ENCODE data around the gene MAST4.

Gene MAST4

DNA sequence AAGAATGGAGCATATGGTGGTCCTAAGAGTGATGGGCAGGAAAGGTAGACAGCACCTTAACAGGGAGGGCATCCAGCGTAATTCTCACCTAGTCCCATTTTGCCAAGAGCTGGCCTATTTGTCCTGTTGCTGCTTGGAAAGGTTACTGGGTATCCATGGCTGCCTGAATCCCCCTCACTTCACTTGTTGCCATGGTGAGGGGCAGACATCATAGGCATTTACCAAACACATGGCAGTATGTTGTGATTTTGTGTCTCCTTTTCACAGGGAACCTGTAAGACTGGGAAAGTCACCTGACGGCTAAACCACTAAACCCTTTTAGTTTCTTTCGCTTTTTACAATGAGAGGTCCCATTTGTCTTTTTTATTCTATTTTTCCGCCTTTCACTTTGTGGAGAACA lies 373.3 kb downstream of the MAST4 start:
- no peak for DNase-seq

DNA sequence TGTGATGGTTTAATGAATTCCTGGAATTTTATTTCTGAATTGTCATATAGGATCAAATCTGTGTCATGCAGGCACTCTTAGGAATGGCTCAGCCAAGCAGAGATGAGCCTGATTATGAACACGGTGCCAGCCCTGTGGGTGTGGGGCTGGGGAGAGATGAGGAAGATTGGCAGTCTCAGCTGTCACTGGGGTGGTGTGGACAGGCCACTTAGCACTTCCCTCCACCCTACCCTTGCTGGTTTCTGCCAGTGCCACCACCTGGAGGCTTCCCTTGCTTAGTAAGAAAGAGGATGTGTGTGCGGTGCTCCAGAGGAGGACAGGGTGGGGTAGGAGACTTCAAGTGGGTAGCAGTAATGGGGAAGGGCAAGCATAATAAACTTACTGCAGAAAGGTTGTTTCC lies 373.8 kb downstream of the MAST4 start:
- DNase-seq: no peak

GRCh38 chr5:66972004-66972403 lies 375.8 kb downstream of the MAST4 start:
- DNase-seq: no peak

- DNase-seq: no peak
Observed at GRCh38 chr5:66974256-66974655, 378.1 kb downstream of the MAST4 start.

DNA sequence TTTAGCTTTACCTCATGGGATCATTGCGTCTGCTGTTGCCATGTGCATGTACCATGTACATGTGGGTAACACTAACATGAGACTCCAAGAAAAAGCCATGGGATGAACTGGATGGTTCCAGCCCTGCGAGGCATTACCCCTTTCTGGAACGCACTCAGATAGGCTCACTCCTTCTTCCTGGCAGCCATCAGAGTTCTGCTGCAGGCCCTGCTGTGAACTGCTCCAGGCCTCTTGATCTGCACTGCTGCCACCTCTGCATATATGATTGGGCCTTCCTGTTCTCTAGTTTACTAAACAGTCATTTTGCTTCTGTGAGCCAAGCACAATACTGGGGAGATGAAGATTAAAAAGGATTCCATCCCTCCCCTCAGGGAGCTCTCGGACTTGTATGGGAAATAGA lies 379.9 kb downstream of the MAST4 start:
- no peak for DNase-seq

DNA sequence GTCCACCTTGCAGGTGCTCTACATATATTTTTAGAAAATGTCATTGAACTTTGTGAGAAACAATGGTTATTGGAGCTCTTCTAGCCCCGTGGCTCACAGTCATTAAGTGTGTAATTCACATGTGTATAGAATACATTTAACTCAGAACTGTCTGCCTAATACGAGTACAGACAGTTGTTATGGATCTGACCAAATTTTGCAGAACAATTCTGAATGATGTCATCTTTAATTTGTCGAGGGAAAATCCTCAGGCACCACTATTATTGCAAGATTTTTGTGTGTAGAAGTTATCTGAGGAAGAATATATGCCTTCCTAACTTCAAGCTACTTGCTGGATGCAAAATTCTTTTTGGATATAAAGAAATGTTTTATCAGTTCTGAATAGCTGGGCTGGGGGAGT lies 383.5 kb downstream of the MAST4 start:
- DNase-seq: no peak

DNA sequence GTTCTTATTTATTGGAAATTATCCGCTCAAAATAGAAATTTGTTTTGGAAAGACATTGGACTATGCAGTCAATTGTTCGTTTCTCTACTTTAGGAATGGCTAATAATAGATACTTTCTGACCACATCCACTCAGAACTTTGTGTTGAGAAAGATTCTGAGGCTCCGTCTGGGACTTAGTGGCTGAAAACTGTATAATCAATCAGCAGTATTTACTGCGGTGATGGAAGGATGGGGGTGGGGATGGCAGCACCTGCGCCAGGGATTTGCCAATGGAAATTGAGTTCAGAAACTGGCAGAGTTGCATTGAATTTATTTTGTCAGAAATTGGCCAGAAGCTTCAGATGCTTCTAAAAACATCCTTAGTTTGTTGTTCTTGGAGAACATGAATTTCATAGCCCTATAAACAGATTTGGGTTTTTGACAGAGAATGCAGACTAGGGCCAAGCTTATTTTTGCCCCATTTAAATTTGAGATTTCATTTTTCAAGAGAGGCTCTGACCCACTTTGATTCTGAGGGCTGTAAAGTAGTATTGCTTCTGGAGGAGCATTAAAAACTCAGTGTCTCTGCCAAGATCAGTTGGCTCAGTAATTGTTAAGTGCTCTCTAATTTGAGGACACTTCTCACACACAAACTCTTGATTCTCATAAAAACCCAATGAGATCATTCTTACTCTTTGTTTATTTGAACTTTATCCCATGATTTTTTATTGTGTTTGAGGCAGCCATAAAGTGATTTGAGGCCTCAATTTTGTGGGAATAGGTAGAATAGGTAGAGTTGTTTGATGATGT lies 385.3 kb downstream of the MAST4 start:
- peak; percentile 35 for DNase-seq

GRCh38 chr5:66982056-66982387 lies 385.8 kb downstream of the MAST4 start:
- DNase-seq: no peak

DNA sequence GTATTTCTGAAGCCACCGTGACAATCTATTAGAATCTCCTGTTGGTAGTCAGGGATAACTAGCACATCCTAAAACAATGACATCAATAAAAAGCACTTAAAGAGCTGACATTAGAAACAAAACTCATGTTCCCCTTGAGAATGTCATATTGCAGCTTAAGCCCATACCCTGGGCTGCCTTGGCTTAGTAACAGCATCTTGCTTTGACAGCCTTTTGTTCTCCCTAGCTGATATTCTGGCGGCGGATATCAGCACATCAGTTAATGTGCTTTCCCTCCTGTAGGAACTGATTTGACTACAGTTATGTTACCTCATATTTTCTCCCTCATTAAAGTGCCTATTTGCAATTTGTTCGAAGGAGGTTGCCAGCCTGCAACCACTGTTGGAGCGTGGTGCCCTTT lies 386.3 kb downstream of the MAST4 start:
- DNase-seq: peak; percentile 13

- DNase-seq: no peak
Observed at GRCh38 chr5:66985417-66985816, 389.2 kb downstream of the MAST4 start.

DNA sequence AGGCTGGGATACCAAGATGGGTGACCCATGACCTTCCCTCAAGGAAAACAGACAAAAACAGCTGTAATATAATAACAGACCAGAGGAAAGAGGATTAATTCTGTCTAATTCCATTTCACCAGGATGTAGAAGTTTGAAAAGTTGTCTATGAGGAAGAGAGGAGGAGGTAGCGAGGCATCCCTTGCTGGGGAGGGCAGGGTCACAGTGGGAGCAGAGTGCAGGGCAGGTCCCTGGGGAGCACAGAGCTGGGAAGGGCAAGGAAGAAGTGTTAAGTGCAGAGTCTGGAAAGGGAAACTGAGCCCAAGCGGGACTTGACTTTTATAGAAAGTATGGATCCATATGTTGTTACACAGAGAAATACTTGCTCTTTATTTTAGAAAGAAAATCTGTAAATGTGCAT lies 389.8 kb downstream of the MAST4 start:
- no peak for DNase-seq

DNA sequence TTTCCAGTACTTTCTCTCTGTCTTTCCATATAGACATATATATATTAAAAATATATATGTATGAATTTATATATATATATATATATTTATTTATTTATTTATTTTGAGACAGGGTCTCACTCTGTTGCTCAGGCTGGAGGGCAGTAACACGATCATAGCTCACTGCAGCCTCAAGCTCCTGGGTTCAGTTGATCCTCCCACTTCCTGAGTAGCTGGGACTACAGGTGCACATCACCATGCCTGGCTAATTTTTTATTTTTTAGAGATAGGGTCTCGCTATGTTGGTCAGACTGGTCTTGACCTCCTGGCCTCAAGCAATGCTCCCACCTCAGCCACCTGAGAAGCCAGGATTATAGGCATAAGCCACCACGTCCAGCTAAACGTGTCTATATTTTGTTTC lies 390.3 kb downstream of the MAST4 start:
- no peak for DNase-seq

GRCh38 chr5:66987126-66987525 lies 390.9 kb downstream of the MAST4 start:
- DNase-seq: no peak

DNA sequence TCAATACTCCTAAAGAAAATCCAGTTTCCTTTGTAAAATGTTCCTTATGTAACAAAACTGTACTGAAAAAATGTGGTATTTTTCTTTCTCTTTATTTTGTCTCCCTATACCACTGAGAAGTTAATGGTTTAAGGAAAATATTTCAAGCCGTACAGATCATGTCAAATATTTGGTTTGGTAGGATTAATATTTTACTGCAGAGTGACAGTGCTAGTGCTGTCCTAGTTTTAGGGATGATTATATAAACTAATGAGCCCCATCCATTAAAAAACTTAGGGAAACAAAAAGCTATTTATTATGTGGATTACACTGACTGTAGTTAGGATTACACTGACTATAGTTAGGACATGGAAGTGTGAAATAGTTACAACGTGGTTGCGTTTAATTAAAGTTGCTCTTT lies 391.3 kb downstream of the MAST4 start:
- DNase-seq: no peak

DNA sequence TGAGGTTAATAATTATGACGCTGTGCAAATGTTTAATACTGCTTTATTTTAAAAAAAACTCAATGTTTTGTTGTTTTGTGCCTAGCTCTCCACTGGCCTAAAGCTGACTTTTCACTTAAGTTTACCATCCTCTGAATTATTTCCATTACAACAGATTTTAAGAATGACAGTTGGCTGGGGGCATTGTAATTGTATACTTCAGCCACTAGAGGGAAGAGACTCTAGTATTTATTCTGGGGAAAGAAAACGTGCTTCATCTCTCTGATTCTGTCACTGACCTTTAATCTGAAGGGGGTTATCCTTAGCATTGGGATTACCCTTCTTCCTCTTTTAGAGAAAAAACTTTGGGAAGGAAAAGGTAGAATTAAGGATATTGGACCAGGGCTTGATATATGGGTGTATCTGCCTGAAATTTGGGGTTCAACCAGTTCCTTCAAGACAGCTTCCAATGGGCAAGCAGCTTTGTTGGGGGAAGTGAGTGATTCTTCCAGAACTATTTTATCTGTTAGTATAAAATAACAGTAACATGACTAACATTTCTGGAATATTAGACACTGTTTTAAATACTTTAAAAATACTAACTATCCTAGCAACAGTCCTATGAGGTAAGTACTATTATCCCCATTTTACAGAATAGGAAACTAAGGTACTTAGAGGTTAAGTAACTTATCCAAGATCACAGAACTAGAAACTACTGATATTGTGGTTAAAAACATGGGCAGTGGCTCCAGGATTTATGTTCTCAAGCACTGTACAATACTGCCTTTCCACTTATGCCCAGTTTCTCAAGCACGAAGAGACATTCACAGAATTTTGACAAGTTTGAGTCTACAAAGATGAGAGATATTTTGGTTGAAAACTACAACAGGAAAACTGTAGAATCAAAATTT lies 392.0 kb downstream of the MAST4 start:
- DNase-seq: peak; percentile 74

DNA sequence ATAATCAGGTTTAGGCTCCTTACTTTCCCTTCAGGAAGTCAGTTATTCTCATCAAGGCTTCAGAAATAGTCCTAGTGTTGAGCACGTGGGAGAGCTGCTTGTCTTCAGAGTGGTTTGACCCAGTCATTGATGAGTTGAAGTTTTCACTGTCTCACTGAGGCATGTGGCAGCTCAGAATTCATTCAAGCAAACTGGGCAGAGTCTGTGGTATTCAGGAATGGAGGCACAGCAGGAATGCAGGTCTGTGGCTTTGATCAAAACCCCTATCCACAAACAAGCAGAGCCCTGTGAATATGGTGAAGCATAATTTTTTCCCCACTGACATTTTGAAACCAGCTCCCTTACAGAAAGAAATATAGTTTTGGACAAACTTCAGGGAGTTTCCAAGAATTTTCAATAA lies 393.1 kb downstream of the MAST4 start:
- DNase-seq: peak; percentile 15

DNA sequence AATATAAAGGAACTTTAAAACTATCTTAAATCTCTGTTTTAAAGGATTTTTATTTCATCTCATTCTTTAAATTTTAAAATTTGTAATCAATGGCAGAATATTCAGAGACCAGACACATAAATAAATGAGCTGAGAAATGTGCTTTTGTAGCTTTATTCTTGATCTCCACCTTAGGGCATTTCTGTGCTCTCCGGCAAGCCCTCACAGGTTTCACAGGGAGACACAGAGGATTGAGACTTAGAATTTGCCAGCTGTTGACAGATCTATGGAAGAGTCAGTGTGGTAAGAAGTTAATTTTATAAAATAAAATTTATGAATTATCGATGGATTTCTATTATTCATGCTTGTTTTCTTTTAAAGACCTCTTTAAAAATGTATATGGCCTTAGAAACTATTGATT lies 393.6 kb downstream of the MAST4 start:
- no peak for DNase-seq

GRCh38 chr5:66991746-66992145 lies 395.6 kb downstream of the MAST4 start:
- no peak for DNase-seq

GRCh38 chr5:66992547-66992946 lies 396.4 kb downstream of the MAST4 start:
- DNase-seq: no peak

GRCh38 chr5:66993448-66993847 lies 397.3 kb downstream of the MAST4 start:
- DNase-seq: peak; percentile 16

- no peak for DNase-seq
Observed at GRCh38 chr5:66993882-66994281, 397.7 kb downstream of the MAST4 start.

GRCh38 chr5:66994790-66995189 lies 398.6 kb downstream of the MAST4 start:
- DNase-seq: peak; percentile 30

- DNase-seq: no peak
Observed at GRCh38 chr5:67000794-67001475, 404.7 kb downstream of the MAST4 start.
